Measurements from ENCODE around the gene CACNB2. TPM values are rescaled to one million over a fixed set of nuclear protein-coding genes. Genes with fewer than 3 reads are reported as not detected.
A peak's percentile ranks its signal among the peaks of the same experiment; 100 is the strongest.

Gene CACNB2
- total and polyA plus RNA-seq, 10 of the 15 experiments (the other 5 are each of a cell fraction or from before 2014, with no cell fraction given), result 0.62 to 8.1 (median 1.2) TPM

DNA sequence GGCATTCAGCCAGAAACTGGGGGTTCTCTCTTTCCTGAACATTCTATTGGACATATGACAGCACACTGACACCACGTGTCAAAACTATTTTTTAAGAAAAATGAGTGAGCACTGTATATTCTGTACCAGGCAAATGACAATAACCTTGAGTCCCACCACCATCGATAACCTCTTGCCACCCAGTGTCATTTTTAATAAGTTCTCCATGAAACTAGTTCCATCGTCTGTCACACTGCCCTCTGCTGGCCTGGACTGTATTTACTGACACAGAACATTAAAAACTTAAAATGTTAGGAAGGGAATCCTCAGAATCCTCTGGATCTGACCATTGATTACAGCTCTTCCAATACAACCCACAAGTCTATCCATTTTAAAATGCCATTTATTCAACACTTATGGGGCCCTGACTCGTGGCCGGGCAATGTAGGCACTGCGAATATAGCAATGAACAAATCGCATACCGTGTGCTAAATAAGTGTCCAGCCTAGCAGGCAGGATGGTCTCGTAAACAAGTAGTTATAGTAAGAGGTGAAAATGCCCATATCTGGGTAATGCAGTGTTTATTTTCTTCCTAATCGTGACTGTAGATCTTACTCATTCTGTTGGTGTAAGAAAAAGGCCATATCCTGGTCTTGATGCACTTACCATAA, 35.9 kb upstream of the CACNB2 start:
- Histone ChIP-seq H3K27ac (ENCODE audit: control insufficient read depth, insufficient read depth) (no peak overlapping the region), H3K79me2 (ENCODE audit: control insufficient read depth, insufficient read depth, low read length) (no peaks in the 10 kb centered on the region), H2AFZ (ENCODE audit: control insufficient read depth, low read depth, low read length) (no peak overlapping the region), H3K27me3 (replicated peaks in 1 of 2; ENCODE audit: control insufficient read depth in 2 of 2, insufficient read depth in 2 of 2, low read length in 1 of 2) (no peaks in the 10 kb centered on the region), H3K4me3 (no peak overlapping the region), H3K9me3 (replicated peaks; ENCODE audit: control insufficient read depth, insufficient read depth, low read length) (no peaks in the 10 kb centered on the region), H3K4me2 (ENCODE audit: control insufficient read depth, insufficient read depth) (no peak overlapping the region), H3K9ac (ENCODE audit: control insufficient read depth, insufficient read depth, low read length) (no peak overlapping the region), H3K4me1 (ENCODE audit: control insufficient read depth, insufficient read depth, low read length) (no peaks in the 10 kb centered on the region), H4K20me1 (ENCODE audit: control insufficient read depth, insufficient read depth) (no peaks in the 10 kb centered on the region), H3K36me3 (ENCODE audit: control insufficient read depth in 2 of 2, insufficient read depth in 2 of 2, low read length in 1 of 2) (no peaks in the 10 kb centered on the region)
- intact Hi-C loops (cut with micrococcal nuclease; ENCODE audit: unreplicated experiment), result loop anchor here (1.0 to 5.0 kb wide), 5 partner anchors 122 to 497 kb away; partner anchors contain the start of gene MRC1
- in situ Hi-C loops (cut with MboI), result loop anchor here (10.0 kb wide), 1 partner anchor 500 kb away; no protein-coding TSS in a partner anchor
- DNase-seq (ENCODE audit: low read depth, low spot score) (no peak), FAIRE-seq (peak; percentile 57), ATAC-seq (peak; percentile 60)
- ChIA-PET RAD21 (ENCODE audit: unreplicated experiment) (no interaction called here), POLR2A (no interaction called here), SMC1A (ENCODE audit: uncharacterized antibody, unreplicated experiment) (interaction anchor here (1.2 to 4.3 kb wide), 2 partner anchors 106 to 257 kb away, joined by 3 to 21 read pairs; no protein-coding TSS in a partner anchor), CTCF (interaction anchor here (0.8 to 3.8 kb wide), 9 partner anchors 14 to 260 kb away, joined by 3 to 15 read pairs (median 4); no protein-coding TSS in a partner anchor)
- BruUV-seq (replicated peaks), result no TSS peak
- TF ChIP-seq YY1 (IDR thresholded peaks at IDR 0.05; ENCODE audit: low read depth, low read length), result 0 out of 2 replicates have a peak, but pooled peaks have one; percentile 23
- TF ChIP-seq RBBP5 (conservative IDR thresholded peaks at IDR 0.05), result no peak
- TF ChIP-seq POLR2AphosphoS2 (IDR thresholded peaks at IDR 0.05; ENCODE audit: low read depth, low read length), result no peak
- TF ChIP-seq, protein P1, sequence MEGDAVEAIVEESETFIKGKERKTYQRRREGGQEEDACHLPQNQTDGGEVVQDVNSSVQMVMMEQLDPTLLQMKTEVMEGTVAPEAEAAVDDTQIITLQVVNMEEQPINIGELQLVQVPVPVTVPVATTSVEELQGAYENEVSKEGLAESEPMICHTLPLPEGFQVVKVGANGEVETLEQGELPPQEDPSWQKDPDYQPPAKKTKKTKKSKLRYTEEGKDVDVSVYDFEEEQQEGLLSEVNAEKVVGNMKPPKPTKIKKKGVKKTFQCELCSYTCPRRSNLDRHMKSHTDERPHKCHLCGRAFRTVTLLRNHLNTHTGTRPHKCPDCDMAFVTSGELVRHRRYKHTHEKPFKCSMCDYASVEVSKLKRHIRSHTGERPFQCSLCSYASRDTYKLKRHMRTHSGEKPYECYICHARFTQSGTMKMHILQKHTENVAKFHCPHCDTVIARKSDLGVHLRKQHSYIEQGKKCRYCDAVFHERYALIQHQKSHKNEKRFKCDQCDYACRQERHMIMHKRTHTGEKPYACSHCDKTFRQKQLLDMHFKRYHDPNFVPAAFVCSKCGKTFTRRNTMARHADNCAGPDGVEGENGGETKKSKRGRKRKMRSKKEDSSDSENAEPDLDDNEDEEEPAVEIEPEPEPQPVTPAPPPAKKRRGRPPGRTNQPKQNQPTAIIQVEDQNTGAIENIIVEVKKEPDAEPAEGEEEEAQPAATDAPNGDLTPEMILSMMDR (IDR thresholded peaks at IDR 0.05 in 2 of 3, conservative IDR thresholded peaks at IDR 0.05 in 1 of 3; ENCODE audit: control insufficient read depth in 2 of 3, extremely low read depth in 1 of 3, insufficient read depth in 1 of 3, low read depth in 3 of 3, low read length in 3 of 3), result peak; percentile 52 to 71 (median 55)
- TF ChIP-seq JUNB (IDR thresholded peaks at IDR 0.05), result no peak
- TF ChIP-seq SMC3 (IDR thresholded peaks at IDR 0.05; ENCODE audit: borderline replicate concordance, low read length), result peak; percentile 85
- TF ChIP-seq RAD21 (IDR thresholded peaks at IDR 0.05; ENCODE audit: insufficient read depth, low read depth, low read length), result peak; percentile 60
- 16% methylated on average over 10 of the region's 10 CpGs for WGBS (ENCODE audit: insufficient coverage, insufficient replicate concordance, low lambda C conversion rate, missing lambda C conversion rate)

All from GM12878 (cell line).